Endothelial cell of umbilical vein (primary cell): ENCODE measurements around the gene FBLN2. TPM values are rescaled to one million over a fixed set of nuclear protein-coding genes. Genes with fewer than 3 reads are reported as not detected.

Source experiments
- BruUV-seq: library from RNA; stranded (reverse); fragments of 400-500 nt; replicated peaks from 2 replicates; lab custom pipeline; 2021; lab: Mats Ljungman, UMichigan
- CTCF ChIA-PET: fragments of 300-600, 350-600 bp; sonication (Branson Sonifier 250); formaldehyde crosslinking; loops from one replicate; lab custom pipeline; 2021; ENCODE audit warnings: antibody characterized with exemption, inconsistent platforms; lab: Charles Lee
- POLR2A ChIA-PET: fragments of 300-600, 350-600 bp; sonication (Branson Sonifier 250); formaldehyde crosslinking; loops from one replicate; lab custom pipeline; 2021; ENCODE audit warnings: antibody characterized with exemption, inconsistent platforms; lab: Charles Lee
- DNase-seq: peaks from one replicate; pipeline ENCODE4 v3.0.0-alpha.2; 2011; ENCODE audit warnings: low read depth, low spot score
- FAIRE-seq: peaks from 2 replicates; lab custom pipeline; 2011; peaks lifted over from hg19 to GRCh38; lab: Jason Lieb, UNC
- H2AFZ ChIP-seq: 2 replicates; pipeline ENCODE4 v1.6.0; 2012; ENCODE audit warnings: low read depth, low read length, control low read depth, inconsistent platforms
- H3K27ac ChIP-seq: 2 replicates; pipeline ENCODE4 v1.5.1; 2011; ENCODE audit warnings: low read depth, mild to moderate bottlenecking, control low read depth, low read length, moderate library complexity; ENCODE audit not compliant: insufficient read depth
- H3K27me3 ChIP-seq, 2 experiments: 2 replicates each; pipeline versions ENCODE4 v1.6.0 to v1.6.1; 2011; ENCODE audit warnings: low read length in 2 of 2, mixed read lengths in 1 of 2; ENCODE audit not compliant: control insufficient read depth in 2 of 2, insufficient read depth in 2 of 2
- H3K36me3 ChIP-seq, 2 experiments: 2 replicates in 1 of 2; 3 replicates in 1 of 2; pipeline ENCODE4 v1.5.1; 2011; ENCODE audit warnings: low read length in 2 of 2, mild to moderate bottlenecking in 1 of 2, moderate library complexity in 1 of 2; ENCODE audit not compliant: control insufficient read depth in 2 of 2, insufficient read depth in 2 of 2; ENCODE audit errors: extremely low read depth in 1 of 2
- H3K4me1 ChIP-seq: 3 replicates; pipeline ENCODE4 v1.5.1; 2011; ENCODE audit warnings: mild to moderate bottlenecking, low read length; ENCODE audit not compliant: control insufficient read depth, insufficient read depth; ENCODE audit errors: extremely low read depth
- H3K4me2 ChIP-seq: 2 replicates; pipeline ENCODE4 v1.6.1; 2011; ENCODE audit warnings: low read length, control low read depth, mixed read lengths; ENCODE audit not compliant: insufficient read depth
- H3K4me3 ChIP-seq, 3 experiments: fragments of 200-600 bp in 1 of 3; sonication (generic), shearing (Covaris generic) in 1 of 3; replicated peaks in 1 of 3; 2 replicates each; pipeline ENCODE4 v1.5.1; 2011 to 2016; ENCODE audit warnings: control low read depth in 3 of 3, low read length in 3 of 3, mild to moderate bottlenecking in 2 of 3, inconsistent platforms in 1 of 3, low read depth in 1 of 3, moderate library complexity in 1 of 3; ENCODE audit not compliant: insufficient read depth in 1 of 3
- H3K79me2 ChIP-seq: 2 replicates; pipeline ENCODE4 v1.6.0; 2012; ENCODE audit warnings: low read length, inconsistent platforms; ENCODE audit not compliant: control insufficient read depth, insufficient read depth
- H3K9ac ChIP-seq: replicated peaks from 2 replicates; pipeline ENCODE3; 2011; ENCODE audit warnings: low read length, control low read depth; ENCODE audit not compliant: insufficient read depth; ENCODE audit errors: extremely low read depth
- H3K9me1 ChIP-seq: replicated peaks from 3 replicates; pipeline ENCODE4 v1.6.0; 2011; ENCODE audit warnings: mild to moderate bottlenecking, low read length; ENCODE audit not compliant: control insufficient read depth, insufficient read depth; ENCODE audit errors: extremely low read depth
- H3K9me3 ChIP-seq: replicated peaks from 2 replicates; pipeline ENCODE4 v1.5.1; 2012; ENCODE audit warnings: low read length, inconsistent platforms; ENCODE audit not compliant: control insufficient read depth, insufficient read depth
- H4K20me1 ChIP-seq: replicated peaks from 2 replicates; pipeline ENCODE3; 2011; ENCODE audit warnings: mild to moderate bottlenecking, low read length; ENCODE audit not compliant: control insufficient read depth, insufficient read depth; ENCODE audit errors: extremely low read depth
- EZH2 ChIP-seq: IDR thresholded peaks from 2 replicates; pipeline ENCODE4 v1.6.1; 2012; ENCODE audit warnings: borderline replicate concordance, low read depth, mild to moderate bottlenecking, moderate library complexity, low read length, inconsistent platforms; ENCODE audit not compliant: severe bottlenecking
- FOS ChIP-seq: IDR thresholded peaks from 2 replicates; pipeline ENCODE4 v1.6.1; 2011; ENCODE audit warnings: mild to moderate bottlenecking, low read length, moderate library complexity, borderline replicate concordance; ENCODE audit not compliant: insufficient read depth
- GATA2 ChIP-seq: IDR thresholded peaks from 2 replicates; pipeline ENCODE4 v1.7.0; 2011; ENCODE audit warnings: low read depth, mild to moderate bottlenecking, moderate library complexity, mixed read lengths, low read length; ENCODE audit not compliant: insufficient read length, insufficient read depth
- JUN ChIP-seq: IDR thresholded peaks from 2 replicates; pipeline ENCODE4 v1.6.1; 2011; ENCODE audit warnings: borderline replicate concordance, low read depth; ENCODE audit not compliant: insufficient read length, insufficient read depth
- MYC ChIP-seq: IDR thresholded peaks from one replicate; pipeline ENCODE4 v1.6.1; 2011; ENCODE audit warnings: mild to moderate bottlenecking, low read depth, low read length
- POLR2A ChIP-seq: IDR thresholded peaks from 2 replicates; pipeline ENCODE4 v1.6.1; 2012; ENCODE audit warnings: low read depth, mild to moderate bottlenecking, control low read depth, low read length
- POLR2AphosphoS5 ChIP-seq: IDR thresholded peaks from 2 replicates; pipeline ENCODE4 v1.6.1; 2012; ENCODE audit warnings: low read depth, mild to moderate bottlenecking, control low read depth, low read length, moderate library complexity; ENCODE audit not compliant: insufficient read depth
- dilution Hi-C: fragments of 300-500 bp; cut with MboI; formaldehyde crosslinking; loops from one replicate; pipeline ENCODE4 v1.15.0; 2019; ENCODE audit warnings: low sequenced_read_pairs; ENCODE audit not compliant: extremely low pct_ligation_motif_present
- intact Hi-C: fragments of 100-400 bp; cut with micrococcal nuclease; formaldehyde crosslinking; loops from one replicate; pipeline ENCODE4 v1.10.0; 2022
- polyA plus RNA-seq, 4 experiments: library from polyadenylated mRNA; depleted of rRNA in 3 of 4; stranded (reverse) in 3 of 4; unstranded in 1 of 4; fragments of >200 nt; gene quantifications; 2 replicates each; pipeline versions ENCODE4 v1.2.1 to v1.2.3, GENCODE V29; 2011 to 2012; ENCODE audit warnings: missing spikeins in 1 of 4
- total RNA-seq: library from RNA; stranded (reverse); gene quantifications from 2 replicates; pipeline ENCODE4 v1.2.3, GENCODE V29; 2021
- TF ChIP-seq, protein P1 (sequence below): IDR thresholded peaks from 2 replicates; pipeline ENCODE4 v1.6.1; 2011; ENCODE audit not compliant: insufficient read depth, insufficient read length
- TF ChIP-seq, protein P2 (sequence below), 2 donors: IDR thresholded peaks; 1 replicate in 1 of 2; 2 replicates in 1 of 2; pipeline ENCODE4 v1.5.1; 2011; ENCODE audit warnings: low read length in 2 of 2, mild to moderate bottlenecking in 2 of 2, moderate library complexity in 2 of 2, control low read depth in 1 of 2, inconsistent platforms in 1 of 2, low read depth in 1 of 2; ENCODE audit not compliant: insufficient read depth in 1 of 2; ENCODE audit errors: extremely low read depth in 1 of 2

Gene FBLN2
- total and polyA plus RNA-seq, 2 donors (not counting 3 experiments of a cell fraction or from before 2014, with no cell fraction given) = 1.4 to 1.9 TPM

DNA sequence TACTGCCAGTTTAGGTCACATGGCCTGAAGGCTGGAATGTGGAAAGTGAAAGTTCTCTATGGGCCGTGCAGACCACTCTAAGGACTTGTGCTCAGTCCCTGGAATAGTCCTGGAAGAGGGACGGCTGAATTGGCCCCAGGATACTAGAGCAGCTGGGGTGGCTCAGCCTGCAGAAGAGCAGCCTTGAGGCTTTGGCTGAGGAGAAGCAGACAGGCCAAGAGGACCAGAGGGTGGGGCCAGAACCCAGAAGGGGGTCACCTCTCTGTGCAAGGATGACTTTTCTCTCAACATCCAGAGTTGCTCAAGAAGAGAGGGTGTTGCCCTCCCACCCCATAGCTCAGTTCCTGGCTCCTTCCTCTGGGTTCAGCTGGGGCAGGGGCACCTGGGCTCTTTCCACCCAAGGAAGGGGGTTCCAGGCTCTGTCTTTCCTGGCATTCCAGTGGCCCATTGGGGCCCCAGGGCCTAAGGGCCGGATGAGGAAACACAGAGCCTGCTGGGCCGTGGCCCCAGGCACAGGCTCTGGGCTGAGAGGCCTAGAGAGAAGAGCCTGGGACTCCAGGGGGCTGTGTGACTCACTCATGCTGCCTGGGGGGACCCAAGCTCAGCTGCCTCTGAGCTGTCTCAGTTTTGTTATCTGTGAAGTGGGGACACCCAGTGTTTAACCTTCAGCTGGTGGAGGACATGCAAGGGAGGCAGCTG is 8.5 kb upstream of the FBLN2 start:
- H3K4me3 ChIP-seq = no peak overlapping the region
- ChIA-PET POLR2A (no interaction called here), CTCF (interaction anchor here (1.0 to 1.2 kb wide), 2 partner anchors 12 to 44 kb away, joined by 3 to 4 read pairs; no protein-coding TSS in a partner anchor)
- H2AFZ ChIP-seq = no peak overlapping the region
- no peak for FAIRE-seq
- no peaks in the 10 kb centered on the region for H3K36me3 ChIP-seq
- no peaks in the 10 kb centered on the region for H3K27me3 ChIP-seq
- TF ChIP-seq EZH2 (no peak), GATA2 (no peak), POLR2A (no peak), MYC (no peak)
- TF ChIP-seq, protein P1, sequence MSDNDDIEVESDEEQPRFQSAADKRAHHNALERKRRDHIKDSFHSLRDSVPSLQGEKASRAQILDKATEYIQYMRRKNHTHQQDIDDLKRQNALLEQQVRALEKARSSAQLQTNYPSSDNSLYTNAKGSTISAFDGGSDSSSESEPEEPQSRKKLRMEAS = no peak
- intact Hi-C loops = no loop called here
- no peak overlapping the region for H3K4me2 ChIP-seq
- DNase-seq = no peak
- no peaks in the 10 kb centered on the region for H4K20me1 ChIP-seq
- no peaks in the 10 kb centered on the region for H3K79me2 ChIP-seq
- H3K9me1 ChIP-seq = no peaks in the 10 kb centered on the region
- dilution Hi-C loops = no loop called here
- H3K27ac ChIP-seq = no peak overlapping the region
- no TSS peak for BruUV-seq
- H3K4me1 ChIP-seq = no peaks in the 10 kb centered on the region
- H3K9ac ChIP-seq = no peak overlapping the region
- H3K9me3 ChIP-seq = no peaks in the 10 kb centered on the region

DNA sequence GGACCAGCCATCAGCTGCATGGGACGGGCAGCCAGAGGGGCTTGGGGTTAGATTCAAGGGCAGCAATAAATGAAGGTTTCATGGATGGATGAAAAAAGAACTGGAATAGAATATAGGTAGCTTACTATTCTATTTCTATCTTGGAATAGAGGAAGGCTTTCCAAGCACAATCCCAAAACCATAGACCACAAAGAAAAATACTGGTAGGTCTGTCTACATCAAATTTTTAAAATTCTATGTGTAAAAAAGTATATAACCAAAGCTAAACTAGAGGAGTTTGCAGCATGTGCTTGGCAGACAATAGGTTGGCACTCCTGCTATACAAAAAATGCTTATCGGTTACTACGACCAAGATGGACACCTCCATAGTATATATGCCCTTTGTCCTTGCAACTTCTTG is 7.2 kb upstream of the FBLN2 start:
- no peak for FAIRE-seq
- H3K4me1 ChIP-seq = no peaks in the 10 kb centered on the region
- CTCF ChIA-PET = interaction anchor here (1.2 kb wide), 1 partner anchor 106 kb away, joined by 3 read pairs; no protein-coding TSS in a partner anchor

More for the DNA sequence above, 7.2 kb upstream of the FBLN2 start:
- DNase-seq = no peak
- Histone ChIP-seq H3K9ac (no peak overlapping the region), H2AFZ (no peak overlapping the region), H3K27ac (no peak overlapping the region), H3K4me2 (no peak overlapping the region), H3K9me1 (no peaks in the 10 kb centered on the region), H3K4me3 (no peak overlapping the region), H4K20me1 (no peaks in the 10 kb centered on the region), H3K79me2 (no peaks in the 10 kb centered on the region), H3K27me3 (no peaks in the 10 kb centered on the region), H3K36me3 (no peaks in the 10 kb centered on the region), H3K9me3 (no peaks in the 10 kb centered on the region)
- POLR2A ChIA-PET = no interaction called here
- intact Hi-C loops = no loop called here
- no TSS peak for BruUV-seq
- dilution Hi-C loops = no loop called here
- TF ChIP-seq MYC = no peak
- TF ChIP-seq EZH2 = no peak
- TF ChIP-seq, protein P1 = no peak
- TF ChIP-seq JUN = no peak
- no peak for TF ChIP-seq POLR2A
- TF ChIP-seq GATA2 = no peak
- TF ChIP-seq FOS = no peak
- TF ChIP-seq POLR2AphosphoS5 = no peak
- TF ChIP-seq, protein P2, sequence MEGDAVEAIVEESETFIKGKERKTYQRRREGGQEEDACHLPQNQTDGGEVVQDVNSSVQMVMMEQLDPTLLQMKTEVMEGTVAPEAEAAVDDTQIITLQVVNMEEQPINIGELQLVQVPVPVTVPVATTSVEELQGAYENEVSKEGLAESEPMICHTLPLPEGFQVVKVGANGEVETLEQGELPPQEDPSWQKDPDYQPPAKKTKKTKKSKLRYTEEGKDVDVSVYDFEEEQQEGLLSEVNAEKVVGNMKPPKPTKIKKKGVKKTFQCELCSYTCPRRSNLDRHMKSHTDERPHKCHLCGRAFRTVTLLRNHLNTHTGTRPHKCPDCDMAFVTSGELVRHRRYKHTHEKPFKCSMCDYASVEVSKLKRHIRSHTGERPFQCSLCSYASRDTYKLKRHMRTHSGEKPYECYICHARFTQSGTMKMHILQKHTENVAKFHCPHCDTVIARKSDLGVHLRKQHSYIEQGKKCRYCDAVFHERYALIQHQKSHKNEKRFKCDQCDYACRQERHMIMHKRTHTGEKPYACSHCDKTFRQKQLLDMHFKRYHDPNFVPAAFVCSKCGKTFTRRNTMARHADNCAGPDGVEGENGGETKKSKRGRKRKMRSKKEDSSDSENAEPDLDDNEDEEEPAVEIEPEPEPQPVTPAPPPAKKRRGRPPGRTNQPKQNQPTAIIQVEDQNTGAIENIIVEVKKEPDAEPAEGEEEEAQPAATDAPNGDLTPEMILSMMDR (IDR thresholded peaks at IDR 0.05; ENCODE audit: extremely low read depth in 1 of 2, insufficient read depth in 1 of 2, low read depth in 1 of 2, low read length in 2 of 2) = no peak
